PC-3 (cell line): ENCODE measurements around the gene OR1F1.

Experiments used
- CTCF ChIP-seq: fragments of 300-600 bp; sonication (generic); conservative IDR thresholded peaks from 2 replicates; pipeline ENCODE4 v1.5.1; 2017; ENCODE audit warnings: antibody characterized with exemption, low read depth, mild to moderate bottlenecking, low read length
- EZH2 ChIP-seq: fragments of 300-600 bp; sonication (generic); IDR thresholded peaks from one replicate; pipeline ENCODE4 v1.6.1; 2017; ENCODE audit warnings: antibody characterized with exemption, mild to moderate bottlenecking, low read length; ENCODE audit not compliant: unreplicated experiment
- EZH2phosphoT487 ChIP-seq: fragments of 300-600 bp; sonication (generic); IDR thresholded peaks from 2 replicates; pipeline ENCODE4 v1.6.1; 2018; ENCODE audit warnings: mild to moderate bottlenecking, antibody characterized with exemption, low read length, borderline replicate concordance

GRCh38 chr16:3158026-3158509, 29.9 kb upstream of the OR1F1 start:
- no peak for TF ChIP-seq EZH2
- TF ChIP-seq CTCF = no peak
- no peak for TF ChIP-seq EZH2phosphoT487
